GM12865 (cell line): Measurements from ENCODE around the gene RAB40A.

Experiments
- DNase-seq: peaks from one replicate; pipeline ENCODE4 v3.0.0; 2010; ENCODE audit warnings: low read depth
- H3K4me3 ChIP-seq: 2 replicates; pipeline ENCODE4 v1.5.1; 2011; ENCODE audit warnings: mild to moderate bottlenecking, low read depth, low read length, control low read depth
- CTCF ChIP-seq: IDR thresholded peaks from 2 replicates; pipeline ENCODE4 v1.5.1; 2011; ENCODE audit warnings: low read length, control low read depth, low read depth, inconsistent platforms; ENCODE audit not compliant: insufficient read depth; ENCODE audit errors: missing control alignments

Gene RAB40A

GRCh38 chrX:103538728-103539127 is 19.4 kb upstream of the RAB40A start:
- no peak for TF ChIP-seq CTCF
- no peak for DNase-seq
- no peak overlapping the region for H3K4me3 ChIP-seq

GRCh38 chrX:103537871-103538387 is 18.6 kb upstream of the RAB40A start:
- DNase-seq, result no peak
- TF ChIP-seq CTCF, result no peak

GRCh38 chrX:103536732-103537131 is 17.4 kb upstream of the RAB40A start:
- no peak overlapping the region for H3K4me3 ChIP-seq
- no peak for DNase-seq
- no peak for TF ChIP-seq CTCF

More at GRCh38 chrX:103537871-103538387, 18.6 kb upstream of the RAB40A start:
- no peak overlapping the region for H3K4me3 ChIP-seq

GRCh38 chrX:103536071-103536470 is 16.8 kb upstream of the RAB40A start:
- no peak for DNase-seq
- H3K4me3 ChIP-seq, result no peak overlapping the region
- TF ChIP-seq CTCF, result no peak

- no peak for DNase-seq
- no peak for TF ChIP-seq CTCF
- no peak overlapping the region for H3K4me3 ChIP-seq
Observed at GRCh38 chrX:103535206-103535605, 15.9 kb upstream of the RAB40A start.

GRCh38 chrX:103533511-103534216 is 14.4 kb upstream of the RAB40A start:
- peak; percentile 68 for TF ChIP-seq CTCF
- DNase-seq, result peak; percentile 69
- no peak overlapping the region for H3K4me3 ChIP-seq

- TF ChIP-seq CTCF, result no peak
- DNase-seq, result no peak
- no peak overlapping the region for H3K4me3 ChIP-seq
Observed at GRCh38 chrX:103531002-103531401, 11.7 kb upstream of the RAB40A start.
